MG63 (cell line): Measurements from ENCODE around the gene SCART1. TPM values are rescaled to one million over a fixed set of nuclear protein-coding genes. Genes with fewer than 3 reads are reported as not detected.
"Not testable (repeated sequence)": the region's sequence is repeated elsewhere in the genome, so short reads cannot be mapped to it uniquely, and the experiment has no call there.

ENCODE experiments used
- DNase-seq: peaks from one replicate; pipeline ENCODE4 v3.0.0-alpha.2; 2020
- H3K27me3 ChIP-seq: fragments of 250-450 bp; sonication (Bioruptor Pico); 2 replicates; pipeline ENCODE4 v1.5.1; 2020; ENCODE audit warnings: mild to moderate bottlenecking, moderate library complexity
- H3K36me3 ChIP-seq: fragments of 250-450 bp; sonication (Bioruptor Pico); 2 replicates; pipeline ENCODE4 v1.5.1; 2020; ENCODE audit warnings: mild to moderate bottlenecking, moderate library complexity
- H3K4me3 ChIP-seq: fragments of 250-450 bp; sonication (Bioruptor Pico); 2 replicates; pipeline ENCODE4 v1.5.1; 2020; ENCODE audit warnings: mild to moderate bottlenecking, moderate library complexity
- H3K9me3 ChIP-seq: fragments of 250-450 bp; sonication (Bioruptor Pico); 2 replicates; pipeline ENCODE4 v1.5.1; 2020; ENCODE audit warnings: mild to moderate bottlenecking, moderate library complexity
- total RNA-seq: library from RNA; depleted of rRNA; stranded (reverse); fragments of >200 nt; shearing (Covaris generic); gene quantifications from 2 replicates; pipeline ENCODE4 v1.2.3, GENCODE V29; 2014; ENCODE audit warnings: low replicate concordance

SCART1 gene
- total RNA-seq, 1 experiment from 2014 or later: 1.5 TPM

- H3K9me3 ChIP-seq, H3K4me3 ChIP-seq, H3K27me3 ChIP-seq, H3K36me3 ChIP-seq, DNase-seq: not testable (repeated sequence)
These were observed 29.6 kb upstream of the SCART1 start for GRCh38 chr10:133424102-133424501.

- H3K4me3 ChIP-seq, H3K27me3 ChIP-seq, DNase-seq, H3K36me3 ChIP-seq, H3K9me3 ChIP-seq: not testable (repeated sequence)
These were observed 29.1 kb upstream of the SCART1 start, which contains the start of gene SPRN for GRCh38 chr10:133424601-133425000. Gene SPRN (minus strand): TSS chr10:133424625. CDS start chr10:133423681, 944 bp downstream.

GRCh38 chr10:133429571-133429970, 24.2 kb upstream of the SCART1 start:
- not testable (repeated sequence) for H3K9me3 ChIP-seq, H3K4me3 ChIP-seq, DNase-seq

DNA sequence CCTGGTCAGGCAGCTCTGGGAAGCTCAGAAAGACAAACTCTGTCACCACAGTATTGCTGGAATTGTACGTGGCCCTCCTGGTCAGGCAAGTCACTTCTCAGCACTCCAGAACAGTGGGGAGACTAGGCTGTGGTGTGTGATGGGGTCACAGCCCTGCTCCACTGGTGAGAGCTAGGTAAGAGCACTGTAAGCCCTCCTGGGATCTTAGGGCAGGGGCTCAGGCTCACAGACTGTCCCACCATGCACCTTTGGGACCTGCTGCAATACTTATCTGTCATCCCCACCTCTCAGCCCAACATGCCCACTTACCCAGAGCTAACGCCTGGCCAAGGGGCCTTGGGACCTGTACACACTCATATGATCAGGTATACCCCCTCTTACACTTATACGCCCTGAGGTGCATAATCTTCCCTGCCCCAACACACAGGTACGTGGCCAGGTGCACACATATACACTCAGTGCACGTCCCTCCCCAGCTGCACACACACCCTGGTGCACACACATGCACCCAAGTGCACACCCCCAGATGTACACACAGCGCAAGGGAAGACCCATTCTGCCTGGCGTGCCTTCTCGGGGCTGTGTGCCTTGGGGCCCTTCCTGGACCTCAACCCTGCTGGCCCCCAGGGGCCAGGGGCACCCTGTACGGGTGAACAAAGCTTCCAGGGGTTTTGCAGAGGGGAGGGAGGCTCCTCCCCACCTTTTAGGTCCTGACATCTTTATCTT, 21.7 kb upstream of the SCART1 start:
- DNase-seq, H3K4me3 ChIP-seq, H3K9me3 ChIP-seq, H3K27me3 ChIP-seq, H3K36me3 ChIP-seq: not testable (repeated sequence)

More at GRCh38 chr10:133429571-133429970, 24.2 kb upstream of the SCART1 start:
- H3K36me3 ChIP-seq, H3K27me3 ChIP-seq: not testable (repeated sequence)

DNA sequence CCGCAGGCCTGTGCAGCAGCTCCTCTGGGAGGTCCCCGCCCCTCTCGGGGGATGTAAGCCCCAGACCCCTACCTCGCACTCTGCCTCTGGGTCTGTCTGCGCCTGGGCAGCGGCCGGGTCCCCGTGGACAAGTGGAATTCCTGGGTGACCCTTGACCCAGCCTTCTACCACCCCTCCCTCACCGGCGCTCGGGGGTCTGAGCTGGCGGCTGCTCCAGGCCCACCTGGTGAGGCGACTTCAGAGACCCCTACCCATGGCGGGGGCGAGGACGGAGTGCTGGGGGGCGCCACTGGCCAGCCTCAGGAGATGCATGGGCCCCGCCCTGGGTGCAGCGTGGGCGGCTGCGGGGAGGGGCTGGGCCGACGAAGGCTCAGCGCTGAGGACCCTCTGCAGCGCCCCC, 21.0 kb upstream of the SCART1 start:
- H3K9me3 ChIP-seq, H3K36me3 ChIP-seq, DNase-seq, H3K27me3 ChIP-seq, H3K4me3 ChIP-seq: not testable (repeated sequence)

- Histone ChIP-seq H3K27me3 (no peaks in the 10 kb centered on the region), H3K36me3 (peaks cover 11% of the 10 kb centered on the region), H3K9me3 (no peaks in the 10 kb centered on the region), H3K4me3 (no peak overlapping the region)
- no peak for DNase-seq
These were observed 15.0 kb upstream of the SCART1 start for GRCh38 chr10:133438711-133439273.

- Histone ChIP-seq H3K27me3 (no peaks in the 10 kb centered on the region), H3K9me3 (no peaks in the 10 kb centered on the region), H3K36me3 (peaks cover 11% of the 10 kb centered on the region), H3K4me3 (no peak overlapping the region)
- no peak for DNase-seq
These were observed 14.0 kb upstream of the SCART1 start for GRCh38 chr10:133439517-133440461.

GRCh38 chr10:133440633-133441285, 13.0 kb upstream of the SCART1 start:
- H3K9me3 ChIP-seq: no peaks in the 10 kb centered on the region
- no peak for DNase-seq

GRCh38 chr10:133441356-133441755, 12.4 kb upstream of the SCART1 start:
- not testable (repeated sequence) for H3K9me3 ChIP-seq, H3K27me3 ChIP-seq, DNase-seq, H3K4me3 ChIP-seq
- H3K36me3 ChIP-seq: peaks cover 11% of the 10 kb centered on the region

More at GRCh38 chr10:133440633-133441285, 13.0 kb upstream of the SCART1 start:
- H3K4me3 ChIP-seq: no peak overlapping the region
- no peaks in the 10 kb centered on the region for H3K27me3 ChIP-seq
- peaks cover 11% of the 10 kb centered on the region for H3K36me3 ChIP-seq

DNA sequence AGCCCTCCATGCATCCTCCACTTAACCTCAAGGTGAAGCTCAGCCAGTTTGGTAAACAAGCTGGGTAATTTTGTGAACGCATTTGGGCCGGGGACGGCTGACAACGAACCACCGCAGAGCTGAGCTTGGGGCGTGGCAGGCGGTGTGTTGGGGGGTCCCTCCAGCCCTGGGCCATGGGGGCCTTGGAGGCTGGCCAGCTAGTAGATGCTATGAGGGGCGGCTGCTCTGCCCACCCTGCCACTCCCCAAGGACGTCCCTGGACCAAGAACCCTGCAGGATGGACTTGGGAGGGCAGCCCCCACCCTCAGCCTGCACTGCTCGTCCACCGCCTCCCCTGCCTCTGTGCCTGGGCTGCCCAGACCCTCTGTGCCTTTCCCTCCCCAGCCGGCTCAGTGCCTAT, 12.0 kb upstream of the SCART1 start:
- no peak for DNase-seq
- H3K36me3 ChIP-seq: peaks cover 11% of the 10 kb centered on the region
- no peak overlapping the region for H3K4me3 ChIP-seq
- H3K9me3 ChIP-seq: no peaks in the 10 kb centered on the region
- H3K27me3 ChIP-seq: no peaks in the 10 kb centered on the region

GRCh38 chr10:133442191-133442966, 11.4 kb upstream of the SCART1 start:
- peaks cover 2% of the 10 kb centered on the region; the same call in 1 of the 2 replicates for H3K9me3 ChIP-seq
- no peak overlapping the region for H3K4me3 ChIP-seq
- peaks cover 11% of the 10 kb centered on the region for H3K36me3 ChIP-seq
- H3K27me3 ChIP-seq: no peaks in the 10 kb centered on the region
- DNase-seq: no peak

DNA sequence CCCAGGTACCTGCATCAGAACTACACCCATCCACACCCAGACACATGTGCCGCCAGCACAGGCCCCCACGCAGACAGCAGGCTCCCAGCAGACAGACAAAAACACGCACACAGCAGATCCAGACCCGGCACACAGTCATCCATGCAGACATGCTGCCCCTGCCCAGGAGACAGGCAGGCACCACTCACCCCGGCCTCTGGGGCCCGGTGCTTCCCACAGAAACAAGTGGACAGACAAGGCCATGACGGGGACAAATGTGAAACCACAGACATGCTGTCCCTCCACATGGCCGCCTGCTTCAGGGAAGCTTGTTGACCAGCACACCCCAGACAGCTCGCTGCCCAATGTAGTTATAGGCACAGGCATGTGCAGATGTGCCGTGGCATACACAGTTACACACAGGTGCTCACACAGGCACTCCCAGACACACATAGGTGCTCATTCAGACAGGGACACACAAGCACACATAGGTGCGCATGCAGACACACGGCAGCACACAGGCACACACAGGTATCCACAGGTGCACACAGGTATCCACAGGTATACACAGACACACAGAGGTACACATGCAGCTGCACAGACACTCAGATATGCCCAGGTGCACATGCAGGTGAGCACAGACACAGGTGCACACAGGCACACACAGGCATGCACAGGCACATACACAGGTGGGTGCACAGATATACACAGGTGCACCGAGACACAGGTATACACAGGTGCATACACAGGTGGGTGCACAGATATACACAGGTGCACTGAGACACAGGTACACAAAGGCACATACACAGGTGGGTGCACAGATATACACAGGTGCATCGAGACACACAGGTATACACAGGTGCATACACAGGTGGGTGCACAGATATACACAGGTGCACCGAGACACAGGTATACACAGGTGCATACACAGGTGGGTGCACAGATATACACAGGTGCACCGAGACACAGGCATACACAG, 10.5 kb upstream of the SCART1 start:
- peaks cover 9% of the 10 kb centered on the region for H3K36me3 ChIP-seq
- peaks cover 10% of the 10 kb centered on the region; the same call in 1 of the 2 replicates for H3K9me3 ChIP-seq
- no peak overlapping the region for H3K4me3 ChIP-seq
- DNase-seq: no peak
- H3K27me3 ChIP-seq: no peaks in the 10 kb centered on the region

DNA sequence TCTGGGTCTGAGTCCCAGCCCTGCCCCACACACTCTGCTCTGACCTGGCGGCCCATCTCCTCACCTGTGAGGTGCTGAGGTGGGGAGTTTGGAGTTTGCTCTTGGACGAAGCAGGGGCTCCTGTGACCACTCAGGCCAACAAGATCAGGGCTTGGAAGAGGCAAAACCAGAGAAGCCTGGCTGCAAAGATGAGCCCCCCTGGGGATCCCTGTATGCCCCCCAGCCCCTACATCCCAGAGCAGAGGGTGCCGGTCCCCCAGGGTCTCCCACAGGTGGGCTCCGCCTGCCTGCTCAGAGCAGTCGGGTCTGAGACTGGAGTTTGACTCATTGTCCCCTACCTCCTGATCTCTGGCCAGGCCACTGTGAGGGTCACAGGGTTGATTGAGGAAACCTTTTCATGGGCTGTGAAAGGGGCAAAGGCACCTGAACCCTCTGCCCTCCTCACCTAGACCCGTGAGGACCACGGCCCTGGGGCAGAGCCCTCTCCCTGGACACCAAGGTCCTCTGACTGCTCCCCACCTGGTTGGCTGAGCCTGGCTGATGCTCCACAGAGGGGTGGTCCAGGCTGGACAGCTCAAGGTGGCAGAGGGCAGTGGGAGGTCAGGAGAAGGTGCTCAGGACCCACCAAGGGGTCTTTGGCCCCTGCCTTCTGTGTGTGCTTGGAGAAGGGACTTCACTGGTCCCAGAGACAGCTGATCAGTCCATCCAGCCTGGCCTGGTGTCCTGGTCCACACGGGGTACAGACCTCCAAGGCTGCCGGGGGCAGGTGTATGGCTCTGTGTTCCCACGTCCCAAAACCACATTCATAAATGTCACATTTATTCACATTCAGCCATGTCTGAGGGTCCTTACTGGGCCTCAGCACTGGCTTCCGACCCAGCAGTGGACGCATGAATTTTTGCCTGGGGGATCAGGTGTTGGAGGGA, 9.1 kb upstream of the SCART1 start:
- no peak for DNase-seq
- Histone ChIP-seq H3K4me3 (no peak overlapping the region), H3K36me3 (peaks cover 9% of the 10 kb centered on the region), H3K9me3 (peaks cover 12% of the 10 kb centered on the region; the same call in 1 of the 2 replicates), H3K27me3 (no peaks in the 10 kb centered on the region)

- Histone ChIP-seq H3K36me3 (peaks cover 9% of the 10 kb centered on the region), H3K4me3 (no peak overlapping the region), H3K9me3 (peaks cover 12% of the 10 kb centered on the region; the same call in 1 of the 2 replicates), H3K27me3 (no peaks in the 10 kb centered on the region)
- no peak for DNase-seq
These were observed 8.4 kb upstream of the SCART1 start for GRCh38 chr10:133445268-133445732.
